Stomach (tissue), 9 donors: Measurements from ENCODE around the gene C19orf33. TPM values are rescaled to one million over a fixed set of nuclear protein-coding genes. Genes with fewer than 3 reads are reported as not detected.
A peak's percentile ranks its signal among the peaks of the same experiment; 100 is the strongest.

Source experiments
- DNase-seq, 2 donors: peaks; one replicate each; pipeline versions ENCODE4 v3.0.0 to v3.0.0-alpha.2; 2013 to 2019
- H3K27ac ChIP-seq, 5 donors: fragments of 200-600 bp in 4 of 5; sonication (generic) in 4 of 5; one replicate each; pipeline ENCODE4 v1.5.1; 2013 to 2019; ENCODE audit warnings: mild to moderate bottlenecking in 1 of 5, moderate library complexity in 1 of 5
- H3K27me3 ChIP-seq, 3 donors: fragments of 200-600 bp; sonication (generic); one replicate each; pipeline ENCODE4 v1.5.1; 2017 to 2019; ENCODE audit warnings: mixed run types in 1 of 3
- H3K36me3 ChIP-seq, 4 donors: fragments of 200-600 bp; sonication (generic); 1 replicate in 3 of 4; 2 replicates in 1 of 4; pipeline ENCODE4 v1.5.1; 2016 to 2019
- H3K4me1 ChIP-seq, 4 donors: fragments of 200-600 bp; sonication (generic); one replicate each; pipeline ENCODE4 v1.5.1; 2016 to 2019
- H3K4me3 ChIP-seq, 4 donors: fragments of 200-600 bp; sonication (generic) in 3 of 4; one replicate each; pipeline ENCODE4 v1.5.1; 2016 to 2019; ENCODE audit warnings: mild to moderate bottlenecking in 1 of 4
- H3K9me3 ChIP-seq, 4 donors: fragments of 200-600 bp; sonication (generic); one replicate each; pipeline ENCODE4 v1.5.1; 2016 to 2019
- EP300 ChIP-seq: sonication (generic); formaldehyde crosslinking; IDR thresholded peaks from one replicate; pipeline ENCODE4 v1.6.1; 2017; ENCODE audit warnings: antibody characterized with exemption
- POLR2A ChIP-seq, 4 donors: fragments of 450-650 bp; IDR thresholded peaks; one replicate each; pipeline ENCODE4 v1.6.1; 2016; ENCODE audit warnings: antibody characterized with exemption in 4 of 4, control low read depth in 2 of 4, mild to moderate bottlenecking in 1 of 4, moderate library complexity in 1 of 4
- POLR2AphosphoS5 ChIP-seq, 3 donors: sonication (generic); formaldehyde crosslinking; IDR thresholded peaks; one replicate each; pipeline ENCODE4 v1.6.1; 2016; ENCODE audit warnings: antibody characterized with exemption in 3 of 3
- WGBS, 5 donors: extraction: QIAGEN DNeasy Blood & Tissue Kit in 3 of 5; methylation state at CpG; one replicate each; pipeline versions ENCODE4 v1.1.5 to v1.1.7; 2013 to 2018; 5-methylcytosine and 5-hydroxymethylcytosine counted together
- intact Hi-C: fragments of 100-400 bp; cut with DNase I; formaldehyde crosslinking; loops from one replicate; pipeline ENCODE4 v1.15.1; 2023; ENCODE audit warnings: low total_unique reads
- polyA plus RNA-seq, 3 donors: library from polyadenylated mRNA; stranded (reverse); fragments of 200-250 nt; gene quantifications; one replicate each; pipeline ENCODE4 v1.2.3, GENCODE V29; 2013
- total RNA-seq, 5 donors: library from RNA; depleted of rRNA; stranded (reverse); fragments of >200 nt; gene quantifications; one replicate each; pipeline versions ENCODE4 v1.1.0 to v1.2.3, GENCODE V29; 2014 to 2016
- TF ChIP-seq, protein P1 (sequence below), 7 experiments: fragments of 450-650 bp in 4 of 7; fragments of 200-600 bp in 3 of 7; sonication (generic) in 3 of 7; IDR thresholded peaks; one replicate each; pipeline ENCODE4 v1.5.1; 2016 to 2019; ENCODE audit warnings: antibody characterized with exemption in 7 of 7, control low read depth in 2 of 7, mild to moderate bottlenecking in 1 of 7
- donor health status: healthy with polysubstance abuse.
- donor health status: Bipolar disorder and iron deficiency.
- donor health status: healthy.

Gene C19orf33
- total and polyA plus RNA-seq, 8 donors, result 33.5 to 1,069 (median 286) TPM

DNA sequence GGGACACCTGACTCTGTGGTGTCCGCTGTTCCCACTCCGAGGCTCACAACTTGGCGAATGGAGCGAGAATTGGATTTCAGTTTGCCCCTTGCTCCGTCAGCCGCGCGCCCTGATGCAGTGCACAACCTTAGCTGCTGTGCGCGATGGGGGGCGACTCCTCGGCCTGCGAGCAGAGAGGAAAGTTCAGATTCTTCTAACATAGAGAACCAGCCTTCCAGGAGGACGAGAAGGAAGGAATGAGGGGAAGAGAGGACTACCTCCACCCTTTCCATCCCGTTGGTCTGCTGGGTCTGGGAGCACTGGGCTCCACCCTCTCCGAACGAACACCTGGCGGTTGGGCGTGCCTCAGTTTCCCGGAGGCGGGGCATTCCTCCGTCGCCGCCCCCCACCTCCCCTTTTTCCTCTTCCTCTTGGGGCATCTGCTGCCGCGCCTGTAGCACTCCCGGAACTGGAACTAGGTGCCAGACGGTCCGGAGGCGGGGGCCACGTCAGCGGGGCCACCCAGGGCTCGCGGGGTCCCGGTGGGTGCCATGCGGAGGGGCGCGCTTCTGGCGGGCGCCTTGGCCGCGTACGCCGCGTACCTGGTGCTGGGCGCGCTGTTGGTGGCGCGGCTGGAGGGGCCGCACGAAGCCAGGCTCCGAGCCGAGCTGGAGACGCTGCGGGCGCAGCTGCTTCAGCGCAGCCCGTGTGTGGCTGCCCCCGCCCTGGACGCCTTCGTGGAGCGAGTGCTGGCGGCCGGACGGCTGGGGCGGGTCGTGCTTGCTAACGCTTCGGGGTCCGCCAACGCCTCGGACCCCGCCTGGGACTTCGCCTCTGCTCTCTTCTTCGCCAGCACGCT is 15.6 kb downstream of the C19orf33 start, which contains the start of gene KCNK6:
Gene KCNK6 (plus strand): TSS at position 425 of the 838 bp plus-strand sequence. CDS start 106 bp downstream, at position 531.
- peak; percentile 70 to 82 for DNase-seq
- peaks cover 0 to 9% (median 7%) of the 10 kb centered on the region in 4 donors for H3K36me3 ChIP-seq
- TF ChIP-seq EP300 (no peak), POLR2A (IDR thresholded peaks at IDR 0.05) (peak in 1 of 4 donors; percentile 30), POLR2AphosphoS5 (IDR thresholded peaks at IDR 0.05) (peak in 2 of 3 donors; percentile 70 to 79)
- TF ChIP-seq, protein P1, sequence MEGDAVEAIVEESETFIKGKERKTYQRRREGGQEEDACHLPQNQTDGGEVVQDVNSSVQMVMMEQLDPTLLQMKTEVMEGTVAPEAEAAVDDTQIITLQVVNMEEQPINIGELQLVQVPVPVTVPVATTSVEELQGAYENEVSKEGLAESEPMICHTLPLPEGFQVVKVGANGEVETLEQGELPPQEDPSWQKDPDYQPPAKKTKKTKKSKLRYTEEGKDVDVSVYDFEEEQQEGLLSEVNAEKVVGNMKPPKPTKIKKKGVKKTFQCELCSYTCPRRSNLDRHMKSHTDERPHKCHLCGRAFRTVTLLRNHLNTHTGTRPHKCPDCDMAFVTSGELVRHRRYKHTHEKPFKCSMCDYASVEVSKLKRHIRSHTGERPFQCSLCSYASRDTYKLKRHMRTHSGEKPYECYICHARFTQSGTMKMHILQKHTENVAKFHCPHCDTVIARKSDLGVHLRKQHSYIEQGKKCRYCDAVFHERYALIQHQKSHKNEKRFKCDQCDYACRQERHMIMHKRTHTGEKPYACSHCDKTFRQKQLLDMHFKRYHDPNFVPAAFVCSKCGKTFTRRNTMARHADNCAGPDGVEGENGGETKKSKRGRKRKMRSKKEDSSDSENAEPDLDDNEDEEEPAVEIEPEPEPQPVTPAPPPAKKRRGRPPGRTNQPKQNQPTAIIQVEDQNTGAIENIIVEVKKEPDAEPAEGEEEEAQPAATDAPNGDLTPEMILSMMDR (IDR thresholded peaks at IDR 0.05), result no peak
- H3K4me3 ChIP-seq, result peak within 1 kb of the TSS; percentile 57 to 79 (median 65)
- WGBS, 5 donors, result 1 to 3% (median 3%) methylated on average over 48 to 76 of the region's 76 CpGs
- H3K4me1 ChIP-seq, result peaks cover 27 to 74% (median 59%) of the 10 kb centered on the region in 4 donors
- intact Hi-C loops, result no loop called here
- H3K9me3 ChIP-seq, result no peaks in the 10 kb centered on the region
- peak within 1 kb of the TSS; percentile 77 to 89 (median 86) for H3K27ac ChIP-seq
- no peaks in the 10 kb centered on the region for H3K27me3 ChIP-seq

GRCh38 chr19:38320969-38321339 is 16.9 kb downstream of the C19orf33 start:
- intact Hi-C loops, result no loop called here
- Histone ChIP-seq H3K9me3 (no peaks in the 10 kb centered on the region), H3K27me3 (no peaks in the 10 kb centered on the region), H3K4me3 (peak overlapping the region; percentile 57 to 79 (median 65)), H3K4me1 (peaks cover 27 to 65% (median 50%) of the 10 kb centered on the region in 4 donors), H3K27ac (peak overlapping the region; percentile 2 to 89 (median 86)), H3K36me3 (peaks cover 6 to 22% (median 19%) of the 10 kb centered on the region in 4 donors)
- DNase-seq, result no peak
- TF ChIP-seq POLR2AphosphoS5 (IDR thresholded peaks at IDR 0.05) (no peak), POLR2A (IDR thresholded peaks at IDR 0.05) (no peak), EP300 (no peak)
- TF ChIP-seq, protein P1 (IDR thresholded peaks at IDR 0.05), result no peak
- 86 to 100% (median 89%) methylated on average over 3 of the region's 3 CpGs for WGBS, 5 donors

- Histone ChIP-seq H3K4me1 (peaks cover 22 to 59% (median 43%) of the 10 kb centered on the region in 4 donors), H3K27ac (peak overlapping the region; percentile 2 to 89 (median 86)), H3K36me3 (peaks cover 8 to 29% (median 26%) of the 10 kb centered on the region in 4 donors), H3K4me3 (peak overlapping the region in 3 of 4 donors; percentile 63 to 79 (median 67)), H3K27me3 (no peaks in the 10 kb centered on the region), H3K9me3 (no peaks in the 10 kb centered on the region)
- DNase-seq, result peak in 1 of 2 donors; percentile 84
- TF ChIP-seq POLR2AphosphoS5 (IDR thresholded peaks at IDR 0.05), result peak; percentile 60 to 82 (median 61)
- TF ChIP-seq POLR2A (IDR thresholded peaks at IDR 0.05), result no peak
- TF ChIP-seq EP300, result no peak
- TF ChIP-seq, protein P1 (IDR thresholded peaks at IDR 0.05), result no peak
- intact Hi-C loops, result no loop called here
- 40 to 67% (median 54%) methylated on average over 11 of the region's 11 CpGs for WGBS, 5 donors
These were observed 17.7 kb downstream of the C19orf33 start for GRCh38 chr19:38321646-38322196.

DNA sequence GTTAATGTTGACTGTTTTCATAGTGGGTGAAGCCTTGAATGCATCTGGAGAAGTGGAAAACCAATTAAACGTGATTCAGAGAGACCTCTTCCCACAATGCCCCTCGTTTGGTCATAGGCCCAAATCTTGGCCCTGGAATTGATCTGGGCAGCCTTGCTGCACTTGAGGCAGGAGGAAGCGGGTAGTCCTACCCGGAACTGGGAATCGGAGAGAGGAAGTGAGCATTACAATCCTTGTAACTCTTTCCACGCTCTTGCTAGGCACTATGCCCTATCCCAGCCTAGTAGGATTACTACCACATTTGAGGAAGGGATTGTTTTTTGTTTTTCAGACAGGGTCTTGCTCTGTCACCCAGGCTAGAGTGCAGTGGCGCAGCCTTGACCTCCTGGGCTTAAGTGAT is 19.2 kb downstream of the C19orf33 start:
- peaks cover 22 to 51% (median 37%) of the 10 kb centered on the region in 4 donors for H3K4me1 ChIP-seq
- peak overlapping the region in 2 of 5 donors; percentile 88 to 89 for H3K27ac ChIP-seq
- H3K9me3 ChIP-seq, result no peaks in the 10 kb centered on the region
- peaks cover 19 to 45% (median 41%) of the 10 kb centered on the region in 4 donors for H3K36me3 ChIP-seq
- no peak overlapping the region for H3K4me3 ChIP-seq
- TF ChIP-seq POLR2A (IDR thresholded peaks at IDR 0.05) (no peak), POLR2AphosphoS5 (IDR thresholded peaks at IDR 0.05) (no peak), EP300 (no peak)
- TF ChIP-seq, protein P1 (IDR thresholded peaks at IDR 0.05), result no peak
- WGBS, 5 donors, result 50 to 71% (median 54%) methylated on average over 7 of the region's 7 CpGs
- no peak for DNase-seq
- H3K27me3 ChIP-seq, result no peaks in the 10 kb centered on the region
- intact Hi-C loops, result no loop called here
